SK-N-MC (cell line): ENCODE data around the gene NTN3.
A peak's percentile ranks its signal among the peaks of the same experiment; 100 is the strongest.

Source experiments
- DNase-seq: peaks from one replicate; pipeline ENCODE4 v3.0.0-alpha.2; 2011; ENCODE audit warnings: low read depth, low spot score
- H3K27ac ChIP-seq: fragments of 200-600 bp; sonication (generic); 2 replicates; pipeline ENCODE4 v1.5.1; 2016; ENCODE audit warnings: mixed run types
- H3K36me3 ChIP-seq: fragments of 200-600 bp; sonication (generic); 2 replicates; pipeline ENCODE4 v1.6.1; 2017; ENCODE audit warnings: antibody characterized with exemption, low read length, mixed read lengths; ENCODE audit not compliant: insufficient read depth
- H3K4me3 ChIP-seq: fragments of 200-600 bp; sonication (generic); 2 replicates; pipeline ENCODE4 v1.5.1; 2016
- H3K9ac ChIP-seq: fragments of 200-600 bp; sonication (generic); 2 replicates; pipeline ENCODE4 v1.8.0; 2017; ENCODE audit warnings: mixed run types, mixed read lengths; ENCODE audit not compliant: insufficient read length
- H3K9me3 ChIP-seq: fragments of 200-600 bp; sonication (generic); 2 replicates; pipeline ENCODE4 v1.6.1; 2017; ENCODE audit warnings: low read depth, mild to moderate bottlenecking, antibody characterized with exemption, low read length, moderate library complexity, mixed read lengths
- EZH2 ChIP-seq: fragments of 200-600 bp; sonication (generic); IDR thresholded peaks from one replicate; pipeline ENCODE4 v1.6.1; 2017; ENCODE audit warnings: antibody characterized with exemption
- FOXP2 ChIP-seq: optimal IDR thresholded peaks from 2 replicates; pipeline ENCODE3; 2011; ENCODE audit warnings: mild to moderate bottlenecking, moderate library complexity; ENCODE audit not compliant: insufficient read depth; ENCODE audit errors: extremely low read length, control extremely low read depth
- POLR2AphosphoS5 ChIP-seq: IDR thresholded peaks from 2 replicates; pipeline ENCODE4 v1.6.1; 2012; ENCODE audit warnings: mild to moderate bottlenecking, low read depth, low read length, borderline replicate concordance

NTN3 gene

GRCh38 chr16:2512735-2513404, 41.8 kb downstream of the NTN3 start:
- H3K4me3 ChIP-seq: peak overlapping the region; percentile 95
- H3K36me3 ChIP-seq: no peaks in the 10 kb centered on the region
- H3K9me3 ChIP-seq: no peaks in the 10 kb centered on the region
- TF ChIP-seq POLR2AphosphoS5 (no peak), FOXP2 (no peak), EZH2 (no peak)
- DNase-seq: no peak
- peak overlapping the region; percentile 97 for H3K9ac ChIP-seq
- H3K27ac ChIP-seq: no peak overlapping the region

GRCh38 chr16:2513405-2514332, 42.6 kb downstream of the NTN3 start, which contains the start of gene ATP6V0C:
Gene ATP6V0C (plus strand): TSS chr16:2513952. CDS start chr16:2514104, 152 bp downstream.
- H3K4me3 ChIP-seq: peak within 1 kb of the TSS; percentile 95
- peak within 1 kb of the TSS; percentile 93 for H3K27ac ChIP-seq
- H3K36me3 ChIP-seq: no peaks in the 10 kb centered on the region
- H3K9me3 ChIP-seq: no peaks in the 10 kb centered on the region
- no peak for DNase-seq
- peak; percentile 21 for TF ChIP-seq FOXP2
- TF ChIP-seq EZH2: no peak
- TF ChIP-seq POLR2AphosphoS5: peak; percentile 78
- H3K9ac ChIP-seq: peak within 1 kb of the TSS; percentile 97

GRCh38 chr16:2514333-2515179, 43.5 kb downstream of the NTN3 start:
- peak overlapping the region; percentile 93; the same call in 1 of the 2 replicates for H3K27ac ChIP-seq
- H3K36me3 ChIP-seq: no peaks in the 10 kb centered on the region
- no peaks in the 10 kb centered on the region for H3K9me3 ChIP-seq
- DNase-seq: no peak
- H3K4me3 ChIP-seq: peak overlapping the region; percentile 95
- peak overlapping the region; percentile 97 for H3K9ac ChIP-seq
- TF ChIP-seq EZH2: no peak
- TF ChIP-seq FOXP2: no peak
- TF ChIP-seq POLR2AphosphoS5: no peak

- H3K36me3 ChIP-seq: no peaks in the 10 kb centered on the region
- DNase-seq: no peak
- peak overlapping the region; percentile 95 for H3K4me3 ChIP-seq
- no peak for TF ChIP-seq FOXP2
- peak overlapping the region; percentile 35; the same call in 1 of the 2 replicates for H3K27ac ChIP-seq
- H3K9me3 ChIP-seq: no peaks in the 10 kb centered on the region
- peak overlapping the region; percentile 97 for H3K9ac ChIP-seq
Observed at GRCh38 chr16:2515180-2515851, 44.2 kb downstream of the NTN3 start.

GRCh38 chr16:2516391-2517240, 45.5 kb downstream of the NTN3 start:
- no peak for TF ChIP-seq POLR2AphosphoS5
- no peak for TF ChIP-seq EZH2
- TF ChIP-seq FOXP2: no peak
- DNase-seq: no peak
- no peak overlapping the region for H3K4me3 ChIP-seq
- no peaks in the 10 kb centered on the region for H3K9me3 ChIP-seq
- no peaks in the 10 kb centered on the region for H3K36me3 ChIP-seq
- H3K9ac ChIP-seq: no peak overlapping the region
- 0 out of 2 replicates have a peak overlapping the region, but pooled peaks have one; percentile 6 for H3K27ac ChIP-seq

- Histone ChIP-seq H3K27ac (no peak overlapping the region), H3K4me3 (no peak overlapping the region), H3K9me3 (no peaks in the 10 kb centered on the region), H3K36me3 (no peaks in the 10 kb centered on the region), H3K9ac (no peak overlapping the region)
- TF ChIP-seq EZH2 (no peak), POLR2AphosphoS5 (no peak), FOXP2 (no peak)
- DNase-seq: no peak
Observed at GRCh38 chr16:2517954-2518605, 47.0 kb downstream of the NTN3 start.
